ENCODE results near the gene SVOP. TPM values are rescaled to one million over a fixed set of nuclear protein-coding genes. Genes with fewer than 3 reads are reported as not detected.

Gene SVOP
- total and polyA plus RNA-seq, 2 of the 8 experiments (the other 6 are each of a cell fraction or from before 2014, with no cell fraction given), result 0.06 TPM; not detected in 1

DNA sequence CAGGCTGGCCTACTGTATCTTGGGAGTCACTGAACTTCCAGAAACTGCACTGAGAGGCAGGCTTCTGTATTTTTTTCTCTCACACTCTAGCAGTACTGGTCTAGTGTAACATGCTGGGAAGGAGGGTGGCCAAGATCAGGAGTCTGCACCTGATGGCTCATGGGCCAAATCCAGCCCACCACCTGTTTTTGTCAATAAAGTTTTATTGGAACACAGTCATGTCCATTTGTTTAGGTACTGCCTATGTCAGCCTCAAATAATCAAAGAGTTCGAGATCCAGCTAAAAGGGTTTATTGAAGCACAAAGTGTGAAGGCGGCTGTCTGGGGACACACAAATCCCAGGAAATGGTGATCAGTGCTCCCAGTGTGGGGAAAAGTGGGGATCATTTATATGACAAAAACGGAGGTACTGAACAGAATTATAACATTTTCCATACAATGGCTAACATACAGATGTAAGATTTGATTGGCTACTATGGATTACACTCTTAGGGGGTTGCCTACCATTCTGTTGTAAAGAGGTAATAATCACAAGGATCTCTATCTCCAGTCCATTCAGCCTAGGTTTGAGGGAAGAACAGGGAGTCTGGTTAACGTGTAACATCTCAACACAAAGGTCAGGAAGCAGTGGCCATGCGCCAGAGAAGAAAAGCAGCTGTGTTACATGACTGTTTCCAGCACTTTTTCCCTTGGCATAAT, 44.4 kb upstream of the SVOP start (continued):
- TF ChIP-seq, protein P1, sequence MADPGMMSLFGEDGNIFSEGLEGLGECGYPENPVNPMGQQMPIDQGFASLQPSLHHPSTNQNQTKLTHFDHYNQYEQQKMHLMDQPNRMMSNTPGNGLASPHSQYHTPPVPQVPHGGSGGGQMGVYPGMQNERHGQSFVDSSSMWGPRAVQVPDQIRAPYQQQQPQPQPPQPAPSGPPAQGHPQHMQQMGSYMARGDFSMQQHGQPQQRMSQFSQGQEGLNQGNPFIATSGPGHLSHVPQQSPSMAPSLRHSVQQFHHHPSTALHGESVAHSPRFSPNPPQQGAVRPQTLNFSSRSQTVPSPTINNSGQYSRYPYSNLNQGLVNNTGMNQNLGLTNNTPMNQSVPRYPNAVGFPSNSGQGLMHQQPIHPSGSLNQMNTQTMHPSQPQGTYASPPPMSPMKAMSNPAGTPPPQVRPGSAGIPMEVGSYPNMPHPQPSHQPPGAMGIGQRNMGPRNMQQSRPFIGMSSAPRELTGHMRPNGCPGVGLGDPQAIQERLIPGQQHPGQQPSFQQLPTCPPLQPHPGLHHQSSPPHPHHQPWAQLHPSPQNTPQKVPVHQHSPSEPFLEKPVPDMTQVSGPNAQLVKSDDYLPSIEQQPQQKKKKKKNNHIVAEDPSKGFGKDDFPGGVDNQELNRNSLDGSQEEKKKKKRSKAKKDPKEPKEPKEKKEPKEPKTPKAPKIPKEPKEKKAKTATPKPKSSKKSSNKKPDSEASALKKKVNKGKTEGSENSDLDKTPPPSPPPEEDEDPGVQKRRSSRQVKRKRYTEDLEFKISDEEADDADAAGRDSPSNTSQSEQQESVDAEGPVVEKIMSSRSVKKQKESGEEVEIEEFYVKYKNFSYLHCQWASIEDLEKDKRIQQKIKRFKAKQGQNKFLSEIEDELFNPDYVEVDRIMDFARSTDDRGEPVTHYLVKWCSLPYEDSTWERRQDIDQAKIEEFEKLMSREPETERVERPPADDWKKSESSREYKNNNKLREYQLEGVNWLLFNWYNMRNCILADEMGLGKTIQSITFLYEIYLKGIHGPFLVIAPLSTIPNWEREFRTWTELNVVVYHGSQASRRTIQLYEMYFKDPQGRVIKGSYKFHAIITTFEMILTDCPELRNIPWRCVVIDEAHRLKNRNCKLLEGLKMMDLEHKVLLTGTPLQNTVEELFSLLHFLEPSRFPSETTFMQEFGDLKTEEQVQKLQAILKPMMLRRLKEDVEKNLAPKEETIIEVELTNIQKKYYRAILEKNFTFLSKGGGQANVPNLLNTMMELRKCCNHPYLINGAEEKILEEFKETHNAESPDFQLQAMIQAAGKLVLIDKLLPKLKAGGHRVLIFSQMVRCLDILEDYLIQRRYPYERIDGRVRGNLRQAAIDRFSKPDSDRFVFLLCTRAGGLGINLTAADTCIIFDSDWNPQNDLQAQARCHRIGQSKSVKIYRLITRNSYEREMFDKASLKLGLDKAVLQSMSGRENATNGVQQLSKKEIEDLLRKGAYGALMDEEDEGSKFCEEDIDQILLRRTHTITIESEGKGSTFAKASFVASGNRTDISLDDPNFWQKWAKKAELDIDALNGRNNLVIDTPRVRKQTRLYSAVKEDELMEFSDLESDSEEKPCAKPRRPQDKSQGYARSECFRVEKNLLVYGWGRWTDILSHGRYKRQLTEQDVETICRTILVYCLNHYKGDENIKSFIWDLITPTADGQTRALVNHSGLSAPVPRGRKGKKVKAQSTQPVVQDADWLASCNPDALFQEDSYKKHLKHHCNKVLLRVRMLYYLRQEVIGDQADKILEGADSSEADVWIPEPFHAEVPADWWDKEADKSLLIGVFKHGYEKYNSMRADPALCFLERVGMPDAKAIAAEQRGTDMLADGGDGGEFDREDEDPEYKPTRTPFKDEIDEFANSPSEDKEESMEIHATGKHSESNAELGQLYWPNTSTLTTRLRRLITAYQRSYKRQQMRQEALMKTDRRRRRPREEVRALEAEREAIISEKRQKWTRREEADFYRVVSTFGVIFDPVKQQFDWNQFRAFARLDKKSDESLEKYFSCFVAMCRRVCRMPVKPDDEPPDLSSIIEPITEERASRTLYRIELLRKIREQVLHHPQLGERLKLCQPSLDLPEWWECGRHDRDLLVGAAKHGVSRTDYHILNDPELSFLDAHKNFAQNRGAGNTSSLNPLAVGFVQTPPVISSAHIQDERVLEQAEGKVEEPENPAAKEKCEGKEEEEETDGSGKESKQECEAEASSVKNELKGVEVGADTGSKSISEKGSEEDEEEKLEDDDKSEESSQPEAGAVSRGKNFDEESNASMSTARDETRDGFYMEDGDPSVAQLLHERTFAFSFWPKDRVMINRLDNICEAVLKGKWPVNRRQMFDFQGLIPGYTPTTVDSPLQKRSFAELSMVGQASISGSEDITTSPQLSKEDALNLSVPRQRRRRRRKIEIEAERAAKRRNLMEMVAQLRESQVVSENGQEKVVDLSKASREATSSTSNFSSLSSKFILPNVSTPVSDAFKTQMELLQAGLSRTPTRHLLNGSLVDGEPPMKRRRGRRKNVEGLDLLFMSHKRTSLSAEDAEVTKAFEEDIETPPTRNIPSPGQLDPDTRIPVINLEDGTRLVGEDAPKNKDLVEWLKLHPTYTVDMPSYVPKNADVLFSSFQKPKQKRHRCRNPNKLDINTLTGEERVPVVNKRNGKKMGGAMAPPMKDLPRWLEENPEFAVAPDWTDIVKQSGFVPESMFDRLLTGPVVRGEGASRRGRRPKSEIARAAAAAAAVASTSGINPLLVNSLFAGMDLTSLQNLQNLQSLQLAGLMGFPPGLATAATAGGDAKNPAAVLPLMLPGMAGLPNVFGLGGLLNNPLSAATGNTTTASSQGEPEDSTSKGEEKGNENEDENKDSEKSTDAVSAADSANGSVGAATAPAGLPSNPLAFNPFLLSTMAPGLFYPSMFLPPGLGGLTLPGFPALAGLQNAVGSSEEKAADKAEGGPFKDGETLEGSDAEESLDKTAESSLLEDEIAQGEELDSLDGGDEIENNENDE (IDR thresholded peaks at IDR 0.05; ENCODE audit: insufficient replicate concordance, low read length), result no peak
- no peak for TF ChIP-seq SIN3A (conservative IDR thresholded peaks at IDR 0.05 in 1 of 2, IDR thresholded peaks at IDR 0.05 in 1 of 2; ENCODE audit: low read depth in 1 of 2, low read length in 2 of 2)
- no peak for TF ChIP-seq SAP30 (IDR thresholded peaks at IDR 0.05; ENCODE audit: insufficient read depth, insufficient replicate concordance, low read length)
